Vagina (tissue), 2 donors: ENCODE measurements around the gene ZFYVE1.

ENCODE experiments used
- CTCF ChIP-seq, 3 experiments: fragments of 450-650 bp in 2 of 3; fragments of 200-600 bp in 1 of 3; sonication (generic) in 1 of 3; IDR thresholded peaks; one replicate each; pipeline ENCODE4 v1.5.1; 2017 to 2019; ENCODE audit warnings: antibody characterized with exemption in 3 of 3, mild to moderate bottlenecking in 2 of 3, moderate library complexity in 2 of 3
- POLR2AphosphoS5 ChIP-seq, 2 donors: sonication (generic); formaldehyde crosslinking; IDR thresholded peaks; one replicate each; pipeline ENCODE4 v1.9.0; 2017; ENCODE audit warnings: antibody characterized with exemption in 2 of 2, mild to moderate bottlenecking in 2 of 2, low read depth in 1 of 2; ENCODE audit not compliant: insufficient read depth in 1 of 2

DNA sequence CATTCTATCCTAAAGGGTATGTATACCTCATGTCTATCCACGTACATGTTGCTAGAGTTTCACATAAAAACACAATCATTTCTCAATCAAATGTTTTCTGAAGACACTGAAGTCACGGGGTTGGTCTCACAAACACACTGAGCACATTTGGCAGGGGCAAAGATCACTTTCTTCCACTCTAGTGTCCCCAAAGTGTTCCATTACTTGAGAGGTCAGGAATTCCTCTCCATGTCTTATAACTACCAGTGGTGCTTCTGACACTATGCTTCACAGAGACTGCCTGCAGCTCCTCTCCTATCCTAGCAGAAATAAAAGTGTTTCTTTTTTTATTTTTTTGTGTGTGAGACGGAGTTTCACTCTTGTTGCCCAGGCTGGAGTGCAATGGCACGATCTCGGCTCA, 19.1 kb downstream of the ZFYVE1 start:
- TF ChIP-seq POLR2AphosphoS5 (IDR thresholded peaks at IDR 0.05; ENCODE audit: insufficient read depth in 1 of 2, low read depth in 1 of 2) = no peak
- no peak for TF ChIP-seq CTCF (IDR thresholded peaks at IDR 0.05)
